CD4-positive, alpha-beta memory T cell (primary cell): ENCODE data around the gene RBM17. TPM values are rescaled to one million over a fixed set of nuclear protein-coding genes. Genes with fewer than 3 reads are reported as not detected.
A peak's percentile ranks its signal among the peaks of the same experiment; 100 is the strongest.

Source experiments
- CTCF ChIA-PET: fragments of 350-600 bp; sonication (Branson Sonifier 250); formaldehyde crosslinking; loops from one replicate; lab custom pipeline; 2021; ENCODE audit warnings: inconsistent platforms; ENCODE audit not compliant: partially characterized antibody; lab: Charles Lee
- POLR2A ChIA-PET: fragments of 350-600 bp; sonication (Branson Sonifier 250); formaldehyde crosslinking; loops from one replicate; lab custom pipeline; 2021; ENCODE audit not compliant: partially characterized antibody; lab: Charles Lee
- DNase-seq, 5 donors: peaks; one replicate each; pipeline versions ENCODE4 v3.0.0 to v3.0.0-alpha.2; 2020 to 2022; ENCODE audit warnings: mixed read lengths in 1 of 5
- H3K27ac ChIP-seq: one replicate; pipeline ENCODE4 v1.7.0; 2013; ENCODE audit warnings: low read depth, low read length
- H3K27me3 ChIP-seq: 2 replicates; pipeline ENCODE4 v1.7.0; 2013; ENCODE audit warnings: mild to moderate bottlenecking, low read length, moderate library complexity; ENCODE audit not compliant: insufficient read depth
- H3K36me3 ChIP-seq: 2 replicates; pipeline ENCODE4 v1.7.0; 2013; ENCODE audit warnings: mild to moderate bottlenecking, low read length, moderate library complexity; ENCODE audit not compliant: insufficient read depth
- H3K4me1 ChIP-seq: 2 replicates; pipeline ENCODE4 v1.7.0; 2013; ENCODE audit warnings: mild to moderate bottlenecking, low read length, moderate library complexity; ENCODE audit not compliant: insufficient read depth
- H3K4me3 ChIP-seq, 2 donors: one replicate each; pipeline ENCODE4 v1.7.0; 2013; ENCODE audit warnings: low read length in 2 of 2, mild to moderate bottlenecking in 1 of 2
- H3K9me3 ChIP-seq, 2 donors: one replicate each; pipeline ENCODE4 v1.7.0; 2013; ENCODE audit warnings: low read length in 2 of 2, control low read depth in 1 of 2; ENCODE audit not compliant: control insufficient read depth in 1 of 2
- H3K27ac Mint-ChIP-seq, 7 donors: one replicate each; pipeline ENCODE4 v1.8.0; 2020 to 2021; ENCODE audit warnings: mixed read lengths in 7 of 7, mild to moderate bottlenecking in 6 of 7, inconsistent platforms in 3 of 7, moderate library complexity in 3 of 7
- H3K27me3 Mint-ChIP-seq, 2 donors: one replicate each; pipeline ENCODE4 v1.8.0; 2020 to 2021; ENCODE audit warnings: mixed read lengths in 2 of 2
- H3K36me3 Mint-ChIP-seq, 2 donors: one replicate each; pipeline ENCODE4 v1.8.0; 2020 to 2021; ENCODE audit warnings: mixed read lengths in 2 of 2, inconsistent platforms in 1 of 2, mild to moderate bottlenecking in 1 of 2
- H3K4me1 Mint-ChIP-seq, 4 donors: one replicate each; pipeline ENCODE4 v1.8.0; 2020 to 2021; ENCODE audit warnings: mixed read lengths in 4 of 4, mild to moderate bottlenecking in 1 of 4
- H3K4me3 Mint-ChIP-seq, 8 donors: one replicate each; pipeline ENCODE4 v1.8.0; 2020 to 2021; ENCODE audit warnings: mixed read lengths in 8 of 8, mild to moderate bottlenecking in 7 of 8, moderate library complexity in 6 of 8, inconsistent platforms in 3 of 8
- H3K9me3 Mint-ChIP-seq, 8 donors: one replicate each; pipeline ENCODE4 v1.8.0; 2020 to 2021; ENCODE audit warnings: mixed read lengths in 8 of 8, mild to moderate bottlenecking in 5 of 8, inconsistent platforms in 3 of 8, moderate library complexity in 1 of 8
- intact Hi-C: fragments of 100-400 bp; cut with micrococcal nuclease; formaldehyde crosslinking; loops from one replicate; pipeline ENCODE4 v1.15.1; 2023
- polyA plus RNA-seq, 2 donors: library from polyadenylated mRNA; unstranded; fragments of 300-500 nt; fragmentation: Illumina TruSeq; gene quantifications; one replicate each; pipeline ENCODE4 v1.2.3, GENCODE V29; 2021
- total RNA-seq, 2 experiments: library from RNA; stranded (reverse); gene quantifications; one replicate each; pipeline ENCODE4 v1.2.3, GENCODE V29; 2021

RBM17 gene
- total and polyA plus RNA-seq, 4 experiments from 2014 or later = 46.3 to 125 (median 110) TPM

GRCh38 chr10:6112893-6113292, 24.1 kb downstream of the RBM17 start:
- Histone ChIP-seq H3K36me3 (peaks cover 58% of the 10 kb centered on the region), H3K27me3 (no peaks in the 10 kb centered on the region), H3K9me3 (no peaks in the 10 kb centered on the region), H3K27ac (no peak overlapping the region), H3K4me3 (no peak overlapping the region), H3K4me1 (peaks cover 28% of the 10 kb centered on the region)
- CTCF ChIA-PET = interaction anchor here (1.5 kb wide), 1 partner anchor 288 kb away, joined by 8 read pairs; no protein-coding TSS in a partner anchor
- H3K36me3 Mint-ChIP-seq = peaks cover 58 to 77% of the 10 kb centered on the region in 2 donors
- peaks cover 26 to 43% (median 35%) of the 10 kb centered on the region in 4 donors for H3K4me1 Mint-ChIP-seq
- intact Hi-C loops = no loop called here
- H3K9me3 Mint-ChIP-seq = no peaks in the 10 kb centered on the region
- POLR2A ChIA-PET = no interaction called here
- peak overlapping the region in 2 of 7 donors; percentile 25 to 37 for H3K27ac Mint-ChIP-seq
- H3K27me3 Mint-ChIP-seq = no peaks in the 10 kb centered on the region
- no peak for DNase-seq
- no peak overlapping the region for H3K4me3 Mint-ChIP-seq

GRCh38 chr10:6114299-6114698, 25.5 kb downstream of the RBM17 start:
- H3K4me1 Mint-ChIP-seq = peaks cover 18 to 29% (median 24%) of the 10 kb centered on the region in 4 donors
- peaks cover 14% of the 10 kb centered on the region for H3K4me1 ChIP-seq
- no peak overlapping the region for H3K4me3 ChIP-seq
- peak overlapping the region in 4 of 7 donors; percentile 13 to 84 (median 48) for H3K27ac Mint-ChIP-seq
- ChIA-PET POLR2A (interaction anchor here (1.0 to 1.2 kb wide), 2 partner anchors 21 to 89 kb away, joined by 3 to 5 read pairs; partner anchors contain the start of gene PFKFB3), CTCF (interaction anchor here (1.5 kb wide), 1 partner anchor 287 kb away, joined by 8 read pairs; no protein-coding TSS in a partner anchor)
- no peak overlapping the region for H3K27ac ChIP-seq
- no peaks in the 10 kb centered on the region for H3K9me3 ChIP-seq
- H3K4me3 Mint-ChIP-seq = no peak overlapping the region
- H3K9me3 Mint-ChIP-seq = no peaks in the 10 kb centered on the region
- no peaks in the 10 kb centered on the region for H3K27me3 ChIP-seq
- DNase-seq = no peak
- peaks cover 55% of the 10 kb centered on the region for H3K36me3 ChIP-seq
- intact Hi-C loops = no loop called here
- H3K27me3 Mint-ChIP-seq = no peaks in the 10 kb centered on the region
- H3K36me3 Mint-ChIP-seq = peaks cover 48 to 66% of the 10 kb centered on the region in 2 donors

- Histone ChIP-seq H3K4me3 (no peak overlapping the region), H3K9me3 (no peaks in the 10 kb centered on the region), H3K4me1 (peaks cover 8% of the 10 kb centered on the region), H3K36me3 (peaks cover 54% of the 10 kb centered on the region), H3K27me3 (no peaks in the 10 kb centered on the region), H3K27ac (no peak overlapping the region)
- no peaks in the 10 kb centered on the region for H3K9me3 Mint-ChIP-seq
- H3K27me3 Mint-ChIP-seq = no peaks in the 10 kb centered on the region
- H3K4me3 Mint-ChIP-seq = no peak overlapping the region
- peak overlapping the region in 5 of 7 donors; percentile 6 to 84 (median 60) for H3K27ac Mint-ChIP-seq
- CTCF ChIA-PET = no interaction called here
- H3K36me3 Mint-ChIP-seq = peaks cover 44 to 61% of the 10 kb centered on the region in 2 donors
- POLR2A ChIA-PET = interaction anchor here (1.0 to 1.2 kb wide), 2 partner anchors 20 to 88 kb away, joined by 3 to 5 read pairs; partner anchors contain the start of gene PFKFB3
- peak in 1 of 5 donors; percentile 12 for DNase-seq
- peaks cover 16 to 27% (median 21%) of the 10 kb centered on the region in 4 donors for H3K4me1 Mint-ChIP-seq
- intact Hi-C loops = no loop called here
These were observed 26.0 kb downstream of the RBM17 start for GRCh38 chr10:6114805-6115341.

- Histone ChIP-seq H3K27me3 (no peaks in the 10 kb centered on the region), H3K9me3 (no peaks in the 10 kb centered on the region), H3K4me1 (peaks cover 3% of the 10 kb centered on the region), H3K4me3 (no peak overlapping the region), H3K27ac (no peak overlapping the region), H3K36me3 (peaks cover 48% of the 10 kb centered on the region)
- no peaks in the 10 kb centered on the region for H3K27me3 Mint-ChIP-seq
- DNase-seq = no peak
- H3K27ac Mint-ChIP-seq = peak overlapping the region in 4 of 7 donors; percentile 49 to 72 (median 66)
- ChIA-PET CTCF (no interaction called here), POLR2A (interaction anchor here (1.0 to 1.2 kb wide), 2 partner anchors 20 to 87 kb away, joined by 3 to 5 read pairs; partner anchors contain the start of gene PFKFB3)
- H3K4me1 Mint-ChIP-seq = peaks cover 14 to 23% (median 19%) of the 10 kb centered on the region in 4 donors
- H3K9me3 Mint-ChIP-seq = no peaks in the 10 kb centered on the region
- intact Hi-C loops = no loop called here
- H3K36me3 Mint-ChIP-seq = peaks cover 42 to 55% of the 10 kb centered on the region in 2 donors
- H3K4me3 Mint-ChIP-seq = no peak overlapping the region
These were observed 26.6 kb downstream of the RBM17 start for GRCh38 chr10:6115411-6115810.

- Histone ChIP-seq H3K9me3 (no peaks in the 10 kb centered on the region), H3K4me1 (no peaks in the 10 kb centered on the region), H3K27me3 (no peaks in the 10 kb centered on the region), H3K4me3 (no peak overlapping the region), H3K36me3 (peaks cover 43% of the 10 kb centered on the region), H3K27ac (no peak overlapping the region)
- H3K9me3 Mint-ChIP-seq = no peaks in the 10 kb centered on the region
- H3K4me1 Mint-ChIP-seq = peaks cover 11 to 19% (median 15%) of the 10 kb centered on the region in 4 donors
- no peak overlapping the region for H3K4me3 Mint-ChIP-seq
- no peak for DNase-seq
- ChIA-PET CTCF (no interaction called here), POLR2A (no interaction called here)
- H3K27me3 Mint-ChIP-seq = no peaks in the 10 kb centered on the region
- peak overlapping the region in 2 of 7 donors; percentile 49 to 72 for H3K27ac Mint-ChIP-seq
- intact Hi-C loops = no loop called here
- H3K36me3 Mint-ChIP-seq = peaks cover 38 to 51% of the 10 kb centered on the region in 2 donors
These were observed 27.1 kb downstream of the RBM17 start for GRCh38 chr10:6115824-6116350.

- H3K27me3 ChIP-seq = no peaks in the 10 kb centered on the region
- Mint-ChIP-seq H3K4me3 (no peak overlapping the region), H3K27ac (peak overlapping the region in 4 of 7 donors; percentile 4 to 56 (median 11)), H3K4me1 (peaks cover 10 to 19% (median 12%) of the 10 kb centered on the region in 4 donors), H3K9me3 (no peaks in the 10 kb centered on the region), H3K36me3 (peaks cover 34 to 46% of the 10 kb centered on the region in 2 donors), H3K27me3 (no peaks in the 10 kb centered on the region)
- no peaks in the 10 kb centered on the region for H3K9me3 ChIP-seq
- ChIA-PET CTCF (interaction anchor here (1.0 kb wide), 1 partner anchor 85 kb away, joined by 3 read pairs; no protein-coding TSS in a partner anchor), POLR2A (no interaction called here)
- H3K27ac ChIP-seq = no peak overlapping the region
- H3K4me1 ChIP-seq = no peaks in the 10 kb centered on the region
- H3K4me3 ChIP-seq = no peak overlapping the region
- H3K36me3 ChIP-seq = peaks cover 37% of the 10 kb centered on the region
- DNase-seq = no peak
- intact Hi-C loops = no loop called here
These were observed 28.0 kb downstream of the RBM17 start for GRCh38 chr10:6116806-6117205.

- Histone ChIP-seq H3K27me3 (no peaks in the 10 kb centered on the region), H3K27ac (no peak overlapping the region), H3K36me3 (peaks cover 27% of the 10 kb centered on the region), H3K4me3 (no peak overlapping the region), H3K4me1 (no peaks in the 10 kb centered on the region), H3K9me3 (no peaks in the 10 kb centered on the region)
- Mint-ChIP-seq H3K36me3 (peaks cover 25 to 37% of the 10 kb centered on the region in 2 donors), H3K4me3 (no peak overlapping the region), H3K9me3 (no peaks in the 10 kb centered on the region), H3K27me3 (no peaks in the 10 kb centered on the region), H3K27ac (peak overlapping the region in 2 of 7 donors; percentile 22 to 70), H3K4me1 (peaks cover 4 to 14% (median 9%) of the 10 kb centered on the region in 4 donors)
- DNase-seq = no peak
- ChIA-PET POLR2A (no interaction called here), CTCF (interaction anchor here (0.7 to 1.0 kb wide), 2 partner anchors 85 to 224 kb away, joined by 3 read pairs; no protein-coding TSS in a partner anchor)
- intact Hi-C loops = no loop called here
These were observed 28.9 kb downstream of the RBM17 start for GRCh38 chr10:6117711-6118110.
